ENCODE measurements around the gene TCF12. TPM values are rescaled to one million over a fixed set of nuclear protein-coding genes. Genes with fewer than 3 reads are reported as not detected.

Gene TCF12
- polyA plus RNA-seq, 3 donors = 15.8 to 52.5 (median 27.6) TPM

- no peak overlapping the region for H3K4me3 Mint-ChIP-seq
- H3K9ac ChIP-seq (ENCODE audit: insufficient read depth, low read length, poor library complexity, severe bottlenecking) = no peak overlapping the region
- intact Hi-C loops (cut with micrococcal nuclease) = no loop called here
- no peaks in the 10 kb centered on the region for H4K20me1 ChIP-seq (ENCODE audit: insufficient read depth, low read length)
- H3K27ac Mint-ChIP-seq = peak overlapping the region in 3 of 7 donors; percentile 16 to 91 (median 23)
- peak in 2 of 3 donors; percentile 11 to 44 for DNase-seq
- no peaks in the 10 kb centered on the region for H3K79me2 ChIP-seq (ENCODE audit: insufficient read depth, low read length)
- H3K4me3 ChIP-seq (replicated peaks in 1 of 3; ENCODE audit: low read depth in 2 of 3, low read length in 3 of 3) = no peak overlapping the region
- no peaks in the 10 kb centered on the region for H3K9me3 ChIP-seq (replicated peaks in 1 of 2; ENCODE audit: control insufficient read depth in 1 of 2, insufficient read depth in 1 of 2, low read length in 2 of 2)
- no peak overlapping the region for H3K4me2 ChIP-seq (replicated peaks; ENCODE audit: extremely low read depth, low read length, poor library complexity, severe bottlenecking)
- H3K27me3 Mint-ChIP-seq (ENCODE audit: low read depth in 3 of 3) = peaks cover 0 to 2% (median 0%) of the 10 kb centered on the region in 3 donors
- TF ChIP-seq CTCF (IDR thresholded peaks at IDR 0.05) = no peak
- H2AFZ ChIP-seq (ENCODE audit: insufficient read depth, low read depth, low read length, poor library complexity, severe bottlenecking) = no peak overlapping the region
- peaks cover 18 to 28% of the 10 kb centered on the region in 2 donors for H3K4me1 ChIP-seq (ENCODE audit: control insufficient read depth in 1 of 2, insufficient read depth in 2 of 2, low read length in 2 of 2)
- H3K36me3 ChIP-seq (replicated peaks in 1 of 2; ENCODE audit: control insufficient read depth in 1 of 2, insufficient read depth in 2 of 2, low read length in 2 of 2) = peaks cover 4 to 55% of the 10 kb centered on the region in 2 donors
- no peaks in the 10 kb centered on the region for H3K27me3 ChIP-seq (ENCODE audit: control insufficient read depth in 2 of 2, insufficient read depth in 2 of 2, low read length in 2 of 2)
- H3K9me3 Mint-ChIP-seq = peaks cover 0 to 1% (median 0%) of the 10 kb centered on the region in 7 donors
- 20% methylated on average over 1 of the region's 3 CpGs for WGBS (ENCODE audit: insufficient coverage)
- H3K27ac ChIP-seq (ENCODE audit: low read depth in 1 of 2, low read length in 2 of 2) = peak overlapping the region in 1 of 2 donors; percentile 45
- H3K36me3 Mint-ChIP-seq = peaks cover 54 to 60% of the 10 kb centered on the region in 2 donors
- peaks cover 44% of the 10 kb centered on the region for H3K4me1 Mint-ChIP-seq
Observed at GRCh38 chr15:57282686-57283085, 364.2 kb downstream of the TCF12 start.

- peaks cover 18 to 36% of the 10 kb centered on the region in 2 donors for H3K4me1 ChIP-seq (ENCODE audit: control insufficient read depth in 1 of 2, insufficient read depth in 2 of 2, low read length in 2 of 2)
- no peak for DNase-seq
- Mint-ChIP-seq H3K4me3 (peak overlapping the region in 1 of 2 donors; percentile 69), H3K9me3 (peaks cover 0 to 1% (median 0%) of the 10 kb centered on the region in 7 donors), H3K27me3 (ENCODE audit: low read depth in 3 of 3) (peaks cover 0 to 2% (median 0%) of the 10 kb centered on the region in 3 donors), H3K27ac (peak overlapping the region in 6 of 7 donors; percentile 33 to 85 (median 76)), H3K36me3 (peaks cover 51 to 58% of the 10 kb centered on the region in 2 donors), H3K4me1 (peaks cover 51% of the 10 kb centered on the region)
- no peak for TF ChIP-seq CTCF (IDR thresholded peaks at IDR 0.05)
- H4K20me1 ChIP-seq (ENCODE audit: insufficient read depth, low read length) = no peaks in the 10 kb centered on the region
- H3K4me2 ChIP-seq (replicated peaks; ENCODE audit: extremely low read depth, low read length, poor library complexity, severe bottlenecking) = peak overlapping the region; percentile 4
- H3K9ac ChIP-seq (ENCODE audit: insufficient read depth, low read length, poor library complexity, severe bottlenecking) = peak overlapping the region; percentile 19
- no peak overlapping the region for H3K4me3 ChIP-seq (replicated peaks in 1 of 3; ENCODE audit: low read depth in 2 of 3, low read length in 3 of 3)
- H2AFZ ChIP-seq (ENCODE audit: insufficient read depth, low read depth, low read length, poor library complexity, severe bottlenecking) = no peak overlapping the region
- no peaks in the 10 kb centered on the region for H3K9me3 ChIP-seq (replicated peaks in 1 of 2; ENCODE audit: control insufficient read depth in 1 of 2, insufficient read depth in 1 of 2, low read length in 2 of 2)
- no peaks in the 10 kb centered on the region for H3K79me2 ChIP-seq (ENCODE audit: insufficient read depth, low read length)
- peak overlapping the region; percentile 21 to 45 for H3K27ac ChIP-seq (ENCODE audit: low read depth in 1 of 2, low read length in 2 of 2)
- H3K27me3 ChIP-seq (ENCODE audit: control insufficient read depth in 2 of 2, insufficient read depth in 2 of 2, low read length in 2 of 2) = no peaks in the 10 kb centered on the region
- peaks cover 4 to 58% of the 10 kb centered on the region in 2 donors for H3K36me3 ChIP-seq (replicated peaks in 1 of 2; ENCODE audit: control insufficient read depth in 1 of 2, insufficient read depth in 2 of 2, low read length in 2 of 2)
- intact Hi-C loops (cut with micrococcal nuclease) = no loop called here
- 8% methylated on average over 5 of the region's 14 CpGs for WGBS (ENCODE audit: insufficient coverage)
Observed at GRCh38 chr15:57283774-57284503, 365.5 kb downstream of the TCF12 start.

All from CD14-positive monocyte (primary cell).